Endodermal cell (in vitro differentiated cells): ENCODE data around the gene IKZF1. TPM values are rescaled to one million over a fixed set of nuclear protein-coding genes. Genes with fewer than 3 reads are reported as not detected.
A peak's percentile ranks its signal among the peaks of the same experiment; 100 is the strongest.

Source experiments
- DNase-seq: peaks from one replicate; pipeline ENCODE4 v3.0.0-alpha.2; 2017
- H3K27ac ChIP-seq: 2 replicates; pipeline ENCODE4 v1.5.1; 2013; ENCODE audit warnings: mild to moderate bottlenecking, low read depth, low read length, moderate library complexity
- H3K27me3 ChIP-seq: 2 replicates; pipeline ENCODE4 v1.6.1; 2013; ENCODE audit warnings: mild to moderate bottlenecking, low read length, moderate library complexity; ENCODE audit not compliant: insufficient read depth, control insufficient read depth, poor library complexity, severe bottlenecking
- H3K36me3 ChIP-seq: 2 replicates; pipeline ENCODE4 v1.7.0; 2013; ENCODE audit warnings: mild to moderate bottlenecking, low read length, moderate library complexity; ENCODE audit not compliant: control insufficient read depth, insufficient read depth
- H3K4me1 ChIP-seq: one replicate; pipeline ENCODE4 v1.7.0; 2013; ENCODE audit warnings: low read length; ENCODE audit not compliant: control insufficient read depth, insufficient read depth
- H3K4me3 ChIP-seq: 2 replicates; pipeline ENCODE4 v1.5.1; 2013; ENCODE audit warnings: mild to moderate bottlenecking, low read length, moderate library complexity
- H3K9ac ChIP-seq: 2 replicates; pipeline ENCODE4 v1.6.1; 2013; ENCODE audit warnings: mild to moderate bottlenecking, low read length, moderate library complexity; ENCODE audit not compliant: poor library complexity, severe bottlenecking; ENCODE audit errors: extremely low read depth
- H3K9me3 ChIP-seq: 2 replicates; pipeline ENCODE4 v1.6.1; 2013; ENCODE audit warnings: mild to moderate bottlenecking, low read length, moderate library complexity; ENCODE audit not compliant: control insufficient read depth
- H3K27ac Mint-ChIP-seq: 2 replicates; pipeline ENCODE4 v1.8.0; 2020; ENCODE audit warnings: mixed read lengths
- H3K27me3 Mint-ChIP-seq: 2 replicates; pipeline ENCODE4 v1.8.0; 2021; ENCODE audit warnings: mild to moderate bottlenecking, mixed read lengths; ENCODE audit not compliant: insufficient read depth
- H3K36me3 Mint-ChIP-seq: 2 replicates; pipeline ENCODE4 v1.8.0; 2020; ENCODE audit warnings: low read depth, mixed read lengths
- H3K4me1 Mint-ChIP-seq: 2 replicates; pipeline ENCODE4 v1.8.0; 2020; ENCODE audit warnings: mixed read lengths
- H3K4me3 Mint-ChIP-seq: 2 replicates; pipeline ENCODE4 v1.8.0; 2020; ENCODE audit warnings: mild to moderate bottlenecking, moderate library complexity, mixed read lengths
- H3K9me3 Mint-ChIP-seq: 2 replicates; pipeline ENCODE4 v1.8.0; 2020; ENCODE audit warnings: mild to moderate bottlenecking, mixed read lengths
- CTCF ChIP-seq: fragments of 200-600 bp; sonication (generic); conservative IDR thresholded peaks from 2 replicates; pipeline ENCODE4 v1.5.0; 2021; ENCODE audit warnings: antibody characterized with exemption, mild to moderate bottlenecking
- WGBS, 2 experiments: methylation state at CpG; one replicate each; pipeline versions ENCODE4 v1.1.5 to v1.1.7; 2013; ENCODE audit warnings: missing lambda C conversion rate in 2 of 2, mixed read lengths in 1 of 2; ENCODE audit not compliant: insufficient coverage in 1 of 2, insufficient read length in 1 of 2; 5-methylcytosine and 5-hydroxymethylcytosine counted together
- total RNA-seq, 2 donors: library from RNA; stranded (reverse); fragmentation: NEBNext Ultra II Directional in 1 of 2; extraction: Animal tissue kit (Norgen Biotek cat#: 25700) in 1 of 2; gene quantifications; 2 replicates in 1 of 2; 3 replicates in 1 of 2; pipeline ENCODE4 v1.2.1, GENCODE V29; 2021

IKZF1 gene
- total RNA-seq, 2 donors from 2014 or later = 0.44 to 0.55 TPM

GRCh38 chr7:50304911-50305582 lies 531 bp downstream of the IKZF1 start:
- TF ChIP-seq CTCF = no peak
- DNase-seq = no peak
- no peaks in the 10 kb centered on the region for H3K9me3 ChIP-seq
- peaks cover 63% of the 10 kb centered on the region for H3K27me3 ChIP-seq
- Mint-ChIP-seq H3K4me3 (peak overlapping the region; percentile 56), H3K27me3 (peaks cover 65% of the 10 kb centered on the region), H3K4me1 (peaks cover 3% of the 10 kb centered on the region), H3K36me3 (no peaks in the 10 kb centered on the region), H3K27ac (no peak overlapping the region), H3K9me3 (no peaks in the 10 kb centered on the region)
- H3K9ac ChIP-seq = no peak overlapping the region
- no peaks in the 10 kb centered on the region for H3K36me3 ChIP-seq
- peak overlapping the region; percentile 75 for H3K4me3 ChIP-seq
- no peaks in the 10 kb centered on the region for H3K4me1 ChIP-seq
- no peak overlapping the region for H3K27ac ChIP-seq
- 35 to 36% methylated on average over 14 to 20 of the region's 20 CpGs for whole genome bisulfite sequencing, 2 experiments

GRCh38 chr7:50305583-50306493 lies 1.3 kb downstream of the IKZF1 start:
- TF ChIP-seq CTCF = no peak
- H3K27me3 Mint-ChIP-seq = peaks cover 58% of the 10 kb centered on the region
- H3K9ac ChIP-seq = no peak overlapping the region
- H3K27me3 ChIP-seq = peaks cover 58% of the 10 kb centered on the region
- no peaks in the 10 kb centered on the region for H3K36me3 Mint-ChIP-seq
- H3K9me3 Mint-ChIP-seq = no peaks in the 10 kb centered on the region
- H3K4me3 Mint-ChIP-seq = no peak overlapping the region
- no peaks in the 10 kb centered on the region for H3K4me1 ChIP-seq
- 77 to 86% methylated on average over 5 to 11 of the region's 11 CpGs for WGBS, 2 experiments
- DNase-seq = no peak
- no peak overlapping the region for H3K27ac ChIP-seq
- no peaks in the 10 kb centered on the region for H3K36me3 ChIP-seq
- no peak overlapping the region for H3K27ac Mint-ChIP-seq
- no peaks in the 10 kb centered on the region for H3K9me3 ChIP-seq
- H3K4me3 ChIP-seq = no peak overlapping the region
- H3K4me1 Mint-ChIP-seq = peaks cover 3% of the 10 kb centered on the region

GRCh38 chr7:50306494-50307367 lies 2.2 kb downstream of the IKZF1 start:
- H3K4me1 Mint-ChIP-seq = peaks cover 3% of the 10 kb centered on the region
- TF ChIP-seq CTCF = no peak
- no peak overlapping the region for H3K27ac Mint-ChIP-seq
- H3K4me3 ChIP-seq = no peak overlapping the region
- H3K27me3 ChIP-seq = peaks cover 54% of the 10 kb centered on the region
- H3K36me3 Mint-ChIP-seq = no peaks in the 10 kb centered on the region
- H3K27ac ChIP-seq = no peak overlapping the region
- 73 to 84% methylated on average over 5 to 9 of the region's 10 CpGs for WGBS, 2 experiments
- no peaks in the 10 kb centered on the region for H3K9me3 ChIP-seq
- H3K4me1 ChIP-seq = no peaks in the 10 kb centered on the region
- H3K4me3 Mint-ChIP-seq = no peak overlapping the region
- no peak overlapping the region for H3K9ac ChIP-seq
- H3K36me3 ChIP-seq = no peaks in the 10 kb centered on the region
- H3K27me3 Mint-ChIP-seq = peaks cover 51% of the 10 kb centered on the region
- no peaks in the 10 kb centered on the region for H3K9me3 Mint-ChIP-seq
- DNase-seq = no peak
